Fibroblast of skin of scalp (primary cell): ENCODE measurements around the gene RNF166.

ENCODE experiments used
- DNase-seq: peaks from one replicate; pipeline ENCODE4 v3.0.0-alpha.2; 2013

Gene RNF166

DNA sequence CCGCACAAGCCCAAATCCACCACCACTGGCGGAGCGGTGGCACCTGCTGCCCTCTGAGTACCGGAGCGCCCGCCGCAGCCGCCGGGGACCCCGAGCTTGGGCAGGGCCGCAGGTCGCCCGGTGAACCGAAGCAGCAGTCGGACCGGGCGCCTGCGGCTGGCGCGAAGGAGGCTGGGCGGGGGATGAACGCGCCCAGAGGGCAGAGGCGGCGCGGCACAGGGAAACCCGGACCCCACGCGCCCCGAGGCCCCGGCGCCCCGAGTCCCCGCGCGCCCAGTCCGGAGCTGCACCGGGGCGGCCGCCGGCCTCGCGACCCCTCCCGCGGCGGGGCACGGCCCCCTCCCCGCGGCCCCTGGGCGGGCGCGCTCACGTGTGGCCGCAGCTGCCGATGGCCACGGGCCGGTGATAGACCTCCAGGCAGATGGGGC, 393 bp downstream of the RNF166 start:
- no peak for DNase-seq

DNA sequence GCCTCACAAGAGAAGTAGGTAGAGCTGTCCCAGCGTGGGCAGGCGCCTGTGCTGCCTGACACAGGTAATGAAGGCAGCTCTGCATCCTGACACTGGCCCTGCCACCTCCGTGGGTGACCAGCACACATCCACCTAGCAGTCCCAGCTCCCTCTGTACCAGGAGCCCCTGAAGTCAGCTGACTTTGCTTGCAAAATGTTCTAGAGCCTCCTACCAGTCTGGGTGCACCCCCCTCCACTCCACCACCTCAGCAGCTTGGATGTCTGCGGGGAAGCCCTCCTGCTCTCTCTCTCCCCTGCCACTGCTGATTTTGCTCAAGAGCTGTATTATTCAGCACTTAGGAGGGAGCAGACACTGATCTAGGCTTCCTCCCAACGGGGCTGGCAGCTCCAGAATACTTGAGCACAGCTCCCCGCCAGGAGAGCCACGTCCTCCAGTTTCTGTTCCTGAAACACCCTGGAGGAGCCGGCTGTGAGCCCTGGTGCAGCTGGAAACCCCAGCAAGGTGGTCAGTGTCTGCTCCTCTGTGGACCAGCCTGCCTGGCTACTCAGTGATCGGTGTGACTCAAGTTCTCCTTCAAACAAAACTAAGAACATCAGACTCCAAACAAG, 1.0 kb downstream of the RNF166 start:
- no peak for DNase-seq

DNA sequence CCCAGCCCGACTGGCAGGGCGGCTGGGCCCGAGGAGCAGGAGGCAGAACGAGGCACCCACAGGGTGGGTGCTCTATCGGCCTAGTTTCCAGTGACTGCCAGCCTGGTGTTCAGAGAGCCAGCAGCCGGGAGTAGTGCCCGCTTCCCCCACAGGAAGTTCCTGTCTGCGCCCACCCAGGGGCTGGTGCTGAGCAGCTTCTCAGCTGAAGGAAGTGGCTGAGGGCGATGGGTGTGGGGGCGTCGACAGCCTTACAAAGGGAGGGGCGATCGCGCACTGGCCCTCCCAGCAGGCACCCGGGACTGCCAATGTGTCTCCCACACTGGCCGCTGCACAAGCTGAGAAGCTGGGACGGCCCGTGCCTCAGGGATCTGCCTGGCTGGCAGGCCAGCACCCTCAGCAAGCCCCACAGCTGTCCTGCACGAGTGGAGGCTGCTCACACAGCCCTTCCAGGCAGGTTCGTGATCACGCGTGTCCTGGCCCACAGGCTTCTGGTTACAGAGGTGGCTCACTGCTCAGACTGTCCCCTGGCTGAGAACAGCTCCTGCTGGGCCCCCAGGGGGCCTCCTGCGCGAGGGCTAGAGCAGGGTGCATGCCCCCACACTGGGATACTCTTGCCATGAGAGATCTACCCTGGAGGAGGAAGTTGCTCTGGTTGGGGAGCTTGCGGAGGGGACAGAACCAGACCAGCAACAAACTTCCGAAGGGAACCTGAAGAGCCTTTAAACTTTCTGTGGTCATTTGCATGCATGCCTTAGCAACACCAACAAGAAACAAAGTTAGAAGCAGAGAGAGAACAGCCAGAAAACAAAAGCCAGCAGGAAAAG, 2.5 kb downstream of the RNF166 start:
- no peak for DNase-seq

DNA sequence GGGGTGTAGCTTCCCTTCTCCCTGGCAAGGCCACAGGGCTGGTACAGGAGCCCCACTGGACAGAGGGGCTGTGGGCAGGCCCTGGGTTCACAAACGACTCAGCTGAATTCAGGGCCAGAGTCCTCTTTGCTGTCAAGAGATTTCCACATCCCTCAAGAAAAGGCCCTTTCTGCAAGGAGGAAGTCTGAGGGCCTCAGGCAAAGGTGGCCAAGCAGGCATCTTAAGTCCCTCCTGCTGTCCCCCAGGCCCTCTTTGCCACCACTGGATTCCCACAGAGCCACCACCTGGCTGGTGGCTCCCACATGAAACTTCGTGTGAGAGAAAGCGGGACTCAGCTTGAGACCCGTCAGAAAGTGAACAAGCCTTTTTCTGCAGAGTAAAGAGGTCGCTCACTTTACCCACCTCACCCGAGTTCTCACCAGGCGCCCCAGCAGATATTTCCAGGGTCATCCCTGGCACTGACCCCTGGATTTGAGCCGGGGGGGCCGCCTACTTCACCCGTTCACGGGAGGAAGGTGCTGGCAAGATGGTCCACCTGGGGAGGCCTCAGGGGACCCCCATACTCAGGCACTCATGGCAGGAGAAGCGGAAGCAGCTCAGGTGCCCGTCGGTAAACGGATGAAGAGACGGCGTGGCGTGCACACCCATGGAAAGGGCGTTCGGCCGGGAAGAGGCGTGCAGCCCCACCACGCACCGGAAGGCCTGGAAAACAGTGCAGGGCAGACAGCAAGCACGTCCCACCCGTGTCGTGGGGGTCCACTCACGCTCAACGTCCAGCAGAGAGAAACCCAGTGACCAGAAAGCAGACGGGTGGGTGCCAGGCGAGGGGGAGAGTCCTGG, 3.6 kb downstream of the RNF166 start:
- DNase-seq = no peak

DNA sequence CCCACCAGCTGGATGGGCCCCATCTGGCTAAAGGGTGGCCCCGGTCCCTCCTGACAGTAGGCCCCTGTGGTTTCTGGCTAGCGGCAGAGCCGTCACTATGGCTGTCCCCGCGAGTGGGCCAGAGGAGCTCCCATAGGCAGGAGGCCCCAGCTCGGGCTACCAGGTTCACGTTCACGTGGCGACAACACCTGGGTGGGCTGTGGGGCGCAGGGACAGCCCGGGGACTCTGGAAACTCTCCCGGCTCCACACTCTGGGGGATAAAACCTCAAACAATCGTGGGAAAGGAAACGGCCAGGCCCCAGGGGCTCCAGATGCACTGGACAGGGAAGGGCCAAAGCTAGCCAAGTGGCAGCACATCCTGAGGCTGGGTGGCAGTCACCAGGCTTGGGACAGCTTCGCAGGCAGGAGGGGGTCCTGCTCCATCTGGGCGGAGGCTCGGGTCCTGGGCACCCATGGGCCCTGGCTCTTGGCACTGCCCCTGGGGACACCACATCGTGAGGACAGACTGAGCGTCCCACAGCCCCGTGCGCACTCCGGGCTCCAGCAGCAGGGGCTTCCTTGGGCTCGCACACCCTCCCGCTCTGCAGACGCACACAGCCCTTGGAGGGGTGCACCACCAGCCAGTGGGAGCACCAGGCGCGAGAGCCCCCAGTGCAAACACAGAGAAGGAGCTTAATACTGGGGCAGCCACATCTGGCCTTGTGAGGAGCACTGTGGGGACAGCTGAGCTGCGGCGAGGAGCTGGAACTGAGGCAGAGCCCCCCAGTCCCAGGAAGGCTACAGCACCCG, 4.4 kb downstream of the RNF166 start:
- DNase-seq = no peak

DNA sequence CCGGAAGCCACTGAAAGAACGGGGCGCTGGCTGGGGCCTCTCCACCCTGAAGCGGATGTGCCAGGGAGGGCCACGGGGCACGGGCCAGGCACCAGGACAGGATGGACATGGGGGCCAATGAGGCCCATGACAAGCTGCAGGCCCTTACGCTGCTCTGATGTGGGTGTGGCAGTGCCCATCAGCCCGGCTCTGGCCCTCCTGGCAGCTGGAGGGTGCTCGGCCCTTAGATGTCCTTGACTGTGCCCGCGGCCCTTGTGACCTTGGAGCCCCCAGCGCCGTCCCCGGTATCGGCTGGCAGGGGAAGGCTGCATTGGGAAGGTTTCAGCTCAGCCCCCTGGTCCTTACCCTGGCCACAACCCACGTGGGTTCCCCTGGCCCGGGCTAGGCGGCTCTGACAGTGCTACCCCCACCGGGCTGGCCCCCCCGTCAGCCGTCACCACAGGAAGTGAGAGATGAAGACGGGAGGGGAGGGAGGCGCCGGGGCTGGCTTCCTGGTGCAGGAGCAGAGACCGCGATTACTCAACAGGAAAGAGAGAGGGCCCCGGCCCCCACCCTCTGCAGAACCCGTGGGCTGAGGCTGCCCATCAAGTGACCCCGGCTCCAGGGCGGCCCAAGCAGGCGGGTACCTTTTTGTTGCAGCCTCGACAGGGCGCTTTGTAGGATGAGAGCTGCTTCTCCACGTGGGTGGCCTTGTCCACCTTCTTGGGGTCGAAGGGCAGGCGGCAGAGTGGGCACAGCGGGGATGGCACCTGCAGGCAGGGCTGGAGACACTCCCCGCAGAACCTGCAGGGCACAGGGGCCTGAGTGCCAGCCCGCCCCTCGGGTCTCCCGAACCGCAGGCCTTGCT, 5.3 kb downstream of the RNF166 start:
- peak; percentile 65 for DNase-seq

DNA sequence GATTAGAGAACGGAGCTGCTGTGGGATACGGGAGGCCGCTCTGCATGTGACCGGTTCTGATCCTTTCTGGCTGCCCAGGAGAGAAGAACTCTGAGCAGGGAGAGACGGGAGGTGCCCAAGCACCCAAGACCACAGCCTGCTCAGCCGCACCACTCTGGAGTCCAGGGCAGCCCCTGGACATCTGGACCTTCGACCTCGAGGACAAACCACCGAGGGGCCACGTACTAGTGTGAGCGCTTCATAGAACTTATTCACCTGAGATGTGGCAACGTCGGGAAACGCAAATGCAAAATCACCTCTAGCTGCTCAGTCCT, 5.9 kb downstream of the RNF166 start:
- no peak for DNase-seq

DNA sequence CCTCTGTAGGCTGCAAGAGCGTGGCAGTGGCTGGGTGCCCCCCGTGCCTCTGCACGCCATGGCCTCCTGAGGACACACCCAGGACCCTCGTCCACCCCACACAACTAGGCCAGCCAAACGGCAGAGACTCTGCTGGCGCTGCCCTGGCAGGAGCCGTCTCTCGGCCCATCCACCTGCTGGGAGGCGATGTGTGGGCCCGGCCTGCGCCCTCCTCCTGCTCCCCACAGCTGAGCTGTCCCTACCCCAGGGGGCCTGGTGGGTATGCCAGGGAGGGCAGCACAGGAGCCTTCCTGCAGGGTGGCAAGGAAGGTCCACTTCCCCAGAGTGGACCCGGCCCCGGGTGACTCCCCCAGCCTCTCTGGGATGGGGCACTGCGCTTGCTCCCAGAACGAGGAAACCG, 7.0 kb downstream of the RNF166 start:
- no peak for DNase-seq

DNA sequence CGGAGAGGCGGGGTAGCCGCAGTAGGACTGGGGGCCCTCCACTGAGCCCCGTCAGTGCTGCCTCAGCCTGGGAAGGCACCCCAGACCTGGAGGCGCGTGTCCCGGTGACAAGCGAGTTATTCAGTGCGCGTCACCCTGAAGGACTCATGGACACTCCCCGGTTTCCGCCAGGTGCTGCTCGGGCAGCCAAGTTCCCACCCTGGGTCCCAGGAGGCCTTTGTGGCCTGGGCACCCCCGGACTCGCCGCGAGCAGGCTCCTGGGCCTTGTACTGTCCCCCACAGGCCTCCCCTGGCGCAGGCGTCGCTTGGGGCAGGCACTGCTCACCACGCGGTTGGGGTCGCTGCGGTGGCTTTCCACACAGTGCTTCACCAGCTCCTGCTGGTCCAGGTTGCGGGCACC, 7.6 kb downstream of the RNF166 start:
- no peak for DNase-seq

DNA sequence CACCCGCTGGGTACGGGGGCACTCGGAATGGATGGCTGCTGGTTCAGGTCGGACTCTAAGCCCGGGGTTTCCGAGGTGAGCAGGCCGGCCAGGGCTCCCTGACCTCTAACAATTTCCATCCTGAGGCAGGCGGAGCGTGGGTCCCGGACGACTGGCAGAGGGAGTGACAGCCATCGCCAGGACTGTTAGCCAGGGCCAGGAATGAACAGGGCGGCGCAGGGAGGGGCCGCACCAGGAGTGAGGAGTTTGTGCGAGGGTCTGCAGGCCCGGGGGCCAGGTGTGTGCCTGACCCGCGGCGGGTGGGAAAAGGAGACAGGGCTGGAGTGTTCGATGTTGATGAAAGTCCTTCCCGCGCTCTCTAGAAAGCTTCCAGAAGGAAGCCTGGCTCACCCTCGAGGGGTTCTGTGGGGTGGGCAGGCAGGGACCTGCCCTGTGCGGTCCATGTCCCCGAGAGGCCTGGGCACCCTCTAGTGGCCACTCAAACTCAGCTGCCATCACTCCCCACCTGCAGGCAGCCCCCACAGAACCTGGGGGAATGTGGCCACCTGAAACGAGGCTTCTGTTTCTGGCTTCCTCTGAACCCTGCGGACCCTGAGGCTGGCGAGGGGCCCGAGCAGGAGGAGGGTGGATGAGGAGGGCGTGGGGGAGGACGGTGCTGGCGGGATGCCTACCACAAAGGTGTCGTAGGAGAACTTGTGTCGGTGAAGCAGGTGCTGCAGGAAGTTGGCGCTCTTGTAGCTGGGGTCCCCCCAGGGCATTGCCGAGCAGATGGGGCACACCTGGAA, 8.2 kb downstream of the RNF166 start:
- DNase-seq = no peak

DNA sequence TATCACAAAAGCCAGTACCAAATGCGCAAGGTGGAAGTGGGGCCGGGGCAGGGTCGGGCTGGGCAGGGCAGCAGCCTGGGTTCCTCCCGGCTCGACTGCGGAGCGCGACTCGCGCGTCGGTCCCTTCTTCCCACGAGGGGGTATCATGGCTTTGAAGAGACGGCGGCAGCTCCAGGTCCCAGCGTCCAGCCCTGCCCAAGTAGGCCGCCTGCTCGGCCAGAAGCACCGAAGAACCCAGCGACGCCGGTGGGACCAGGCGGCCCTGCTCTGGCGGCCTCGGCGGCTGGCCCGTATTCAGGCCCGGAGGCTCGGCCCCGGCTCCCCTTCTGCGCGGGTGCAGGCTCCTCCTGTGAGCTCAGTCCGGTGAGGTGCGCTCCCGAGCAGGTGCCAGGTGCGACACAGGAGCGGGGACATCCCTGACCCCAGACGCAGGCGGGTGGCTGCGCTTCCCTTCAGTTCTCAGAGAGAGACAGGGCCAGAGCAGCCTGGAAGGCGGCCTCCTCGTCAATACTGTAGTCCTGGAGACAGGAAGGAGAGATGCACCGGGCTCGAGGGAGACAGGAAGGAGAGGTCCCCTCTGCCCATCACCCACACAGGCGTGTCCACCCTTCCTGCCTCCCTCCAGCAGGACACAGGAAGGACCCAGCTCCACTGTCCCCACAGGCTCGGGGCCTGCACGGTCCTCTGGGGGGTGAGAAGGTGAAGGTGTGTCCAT, 8.9 kb downstream of the RNF166 start:
- DNase-seq = no peak

DNA sequence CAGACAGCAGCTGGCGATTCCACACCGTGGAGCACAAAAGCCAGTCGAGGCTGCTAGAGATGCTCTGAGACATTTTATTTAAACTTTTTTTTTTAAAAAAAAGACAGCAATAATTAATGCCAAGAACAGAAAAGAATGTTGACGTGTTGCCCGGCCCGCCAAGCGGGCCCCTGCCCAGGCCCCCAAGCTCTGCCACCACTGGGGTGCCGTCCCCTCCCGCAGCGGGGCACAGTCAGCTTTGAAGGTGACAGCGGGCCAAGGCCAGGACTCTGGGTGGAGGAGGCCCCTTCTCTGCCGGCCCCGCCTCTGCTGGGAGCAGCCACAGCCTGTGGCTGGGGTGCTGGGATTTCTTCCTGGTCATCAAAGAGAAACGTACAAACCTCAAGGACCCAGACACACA, 9.8 kb downstream of the RNF166 start:
- no peak for DNase-seq

DNA sequence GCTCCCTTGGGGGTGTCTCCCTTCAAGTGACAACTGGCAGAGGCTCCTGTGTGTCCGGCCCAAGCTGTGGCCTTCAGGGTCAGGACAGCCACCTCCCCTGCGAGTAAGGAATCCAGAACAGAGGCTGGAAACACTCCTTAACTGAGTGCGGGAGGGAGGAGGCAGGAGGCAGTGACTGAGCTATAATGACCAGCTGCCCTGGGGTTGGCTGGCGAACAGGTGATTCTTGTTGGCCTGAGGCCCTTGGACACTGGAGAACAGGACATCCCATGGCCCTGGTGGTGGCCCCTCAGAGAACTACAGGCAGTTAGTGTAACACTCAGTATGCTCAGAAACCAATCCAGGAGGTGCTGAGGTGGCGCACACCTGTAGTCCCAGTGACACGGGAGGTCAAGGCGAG, 10.5 kb downstream of the RNF166 start:
- no peak for DNase-seq

DNA sequence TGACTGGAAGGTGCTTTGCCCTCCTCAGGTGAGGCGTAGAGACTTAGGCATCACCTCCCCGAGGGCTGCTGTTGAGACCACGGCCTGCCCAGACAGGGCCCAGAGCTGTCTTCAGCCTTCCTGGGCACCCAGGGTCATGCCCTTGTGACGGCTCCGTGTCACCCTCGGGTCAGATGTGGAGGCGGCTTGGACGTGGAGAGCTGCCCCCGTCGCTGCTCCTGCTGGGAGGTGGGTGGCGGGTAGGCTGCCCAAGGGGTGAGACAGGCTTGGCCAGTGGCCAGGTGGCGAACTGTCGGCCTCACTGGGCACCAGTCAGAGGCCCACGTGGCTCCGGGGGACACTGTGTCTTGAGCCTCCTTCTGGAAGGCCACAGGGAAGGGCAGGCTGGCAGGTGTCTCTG, 11.0 kb downstream of the RNF166 start:
- DNase-seq = no peak

DNA sequence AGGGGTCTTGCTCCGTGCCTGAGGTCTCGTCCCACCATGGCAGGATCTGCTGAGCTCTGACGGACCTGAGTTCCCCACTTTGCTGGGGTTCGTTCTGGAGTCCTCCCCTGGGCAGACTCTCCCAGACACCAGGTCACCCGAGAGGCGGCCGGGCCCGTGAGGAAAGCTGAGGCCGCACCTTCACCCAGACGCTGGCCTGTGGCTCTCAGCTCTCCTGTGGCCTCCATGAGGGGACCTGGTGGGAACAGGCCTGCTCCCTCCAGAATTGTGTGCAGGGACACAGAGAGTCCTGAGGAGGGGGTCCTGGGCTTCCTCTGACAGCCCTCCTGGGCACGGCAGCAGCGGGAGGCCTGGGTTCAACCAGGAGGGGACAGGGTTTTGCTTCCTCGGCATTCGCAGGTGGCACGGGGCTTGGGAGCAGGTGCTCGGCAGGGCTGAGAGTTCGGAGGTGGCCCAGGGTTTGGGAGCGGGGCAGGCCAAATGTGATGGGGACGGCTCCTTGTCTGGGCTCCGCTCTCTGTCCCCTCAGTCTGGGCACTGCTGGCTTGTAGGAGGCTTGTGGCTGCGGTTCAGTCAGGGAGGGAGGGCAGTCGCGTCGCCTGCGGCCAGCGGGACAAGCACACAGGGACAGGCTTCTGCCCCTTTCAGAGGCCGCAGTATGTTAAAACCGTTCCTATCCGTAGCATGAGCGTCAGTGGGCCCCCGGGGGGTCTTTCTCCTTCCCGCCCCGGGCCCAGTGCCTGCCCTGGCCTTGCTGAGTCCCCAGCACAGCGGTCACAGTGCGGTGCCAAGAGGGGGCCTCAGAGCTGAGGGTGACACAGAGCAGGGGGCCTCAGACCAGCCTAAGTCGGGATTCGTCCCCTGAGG, 11.8 kb downstream of the RNF166 start:
- no peak for DNase-seq

DNA sequence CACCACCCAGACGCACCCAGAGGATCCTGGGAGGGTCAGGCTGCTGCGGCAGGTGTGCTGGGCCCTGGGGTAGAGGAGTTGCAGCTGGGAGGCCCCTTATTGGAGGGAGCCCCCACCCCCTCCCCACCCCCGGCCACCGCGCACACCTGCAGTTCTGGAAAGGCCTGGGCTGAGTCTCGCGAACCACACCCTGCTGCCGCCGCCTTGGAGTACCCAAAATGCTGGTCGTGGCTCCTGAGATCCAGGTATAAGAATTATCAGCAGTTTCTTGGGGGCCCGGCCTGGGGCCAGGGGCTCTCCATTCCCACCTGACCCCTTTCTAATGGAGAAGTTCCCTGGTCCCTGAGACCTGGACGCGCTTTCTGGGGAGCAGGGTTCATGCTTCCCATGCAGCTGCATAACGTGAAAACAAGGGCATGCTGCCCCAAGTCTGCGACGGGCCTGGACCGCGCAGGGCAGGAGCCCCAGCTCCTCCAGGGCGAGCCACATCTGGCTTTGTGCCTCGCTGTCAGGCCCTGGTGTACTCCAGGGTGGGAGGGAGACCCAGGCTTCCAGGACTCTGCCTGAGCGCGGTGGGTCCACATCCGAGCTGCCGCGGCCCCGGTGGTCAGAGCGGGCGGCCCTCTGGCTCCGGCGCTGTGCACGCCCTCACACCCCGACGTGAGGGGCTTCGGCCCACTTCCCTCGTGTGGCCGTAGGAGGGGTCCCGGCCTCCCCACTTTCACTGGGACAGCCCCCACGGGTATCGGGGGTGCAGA, 12.6 kb downstream of the RNF166 start:
- DNase-seq = no peak

DNA sequence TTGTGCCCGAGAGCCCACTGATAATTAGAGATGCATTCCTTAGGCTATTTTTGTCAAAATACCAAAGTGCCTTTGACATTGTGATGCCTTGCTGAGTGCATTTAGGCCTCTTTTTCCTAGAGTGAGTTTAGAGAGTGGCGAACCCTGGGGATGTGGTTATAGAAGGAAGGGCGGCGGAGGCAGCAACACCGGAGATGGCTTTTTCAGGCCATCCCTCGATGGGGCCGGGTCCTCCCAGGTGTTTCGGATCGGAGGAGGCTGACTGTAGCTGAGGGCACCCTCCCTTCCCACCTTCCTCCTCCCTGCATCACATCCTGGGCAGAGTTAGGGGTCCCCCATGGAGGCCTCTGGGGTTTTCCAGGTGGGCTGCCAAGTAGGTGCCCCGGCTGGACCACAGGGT, 13.3 kb downstream of the RNF166 start:
- no peak for DNase-seq

DNA sequence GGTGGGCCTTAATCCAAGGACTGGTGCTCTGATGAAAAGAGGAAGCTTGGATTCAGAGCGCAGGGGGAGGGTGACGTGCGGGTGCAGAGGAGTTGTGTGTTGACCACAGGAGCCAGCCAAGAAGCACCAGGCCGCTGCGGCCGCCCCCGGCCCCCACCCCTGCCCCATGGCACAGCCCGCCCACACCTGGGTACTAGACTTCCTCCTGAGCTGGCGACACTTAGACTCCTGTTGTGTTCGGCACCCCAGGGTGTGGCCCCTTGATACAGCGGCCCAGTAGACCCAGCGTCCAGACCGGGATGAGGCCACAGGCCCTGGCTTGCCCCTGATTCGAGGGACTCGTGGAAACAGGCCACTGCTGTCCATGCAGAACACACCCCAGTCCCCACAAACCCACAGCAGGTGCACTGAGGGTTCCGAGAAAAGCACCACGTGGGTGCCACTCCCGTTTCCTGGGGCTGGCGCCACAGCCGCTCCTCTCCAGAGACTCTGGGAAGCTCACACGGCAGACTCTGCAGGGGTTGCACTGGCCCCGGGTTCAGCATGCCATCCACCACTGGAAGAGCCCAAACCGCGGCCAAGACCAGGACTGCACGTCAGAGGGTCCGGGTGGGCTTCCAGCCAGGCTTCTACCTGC, 14.2 kb downstream of the RNF166 start:
- no peak for DNase-seq
